Measurements from ENCODE around the gene OR56A3. TPM values are rescaled to one million over a fixed set of nuclear protein-coding genes. Genes with fewer than 3 reads are reported as not detected.

Gene OR56A3
- polyA plus RNA-seq (2013, experiment 1 of 4): not detected
- not detected for polyA plus RNA-seq (2013, experiment 2 of 4)
- polyA plus RNA-seq (2013, experiment 3 of 4): not detected
- polyA plus RNA-seq (2013, experiment 4 of 4): not detected

- Histone ChIP-seq H3K4me1 (ENCODE audit: control insufficient read depth, insufficient read depth, low read length) (no peaks in the 10 kb centered on the region), H3K27ac (ENCODE audit: insufficient read depth, low read depth, low read length, poor library complexity, severe bottlenecking) (no peak within 1 kb of the TSS), H3K36me3 (ENCODE audit: control insufficient read depth, insufficient read depth, low read length) (no peaks in the 10 kb centered on the region), H3K4me3 (ENCODE audit: insufficient read depth, low read depth, low read length) (no peak within 1 kb of the TSS), H3K9me3 (ENCODE audit: control insufficient read depth, low read length) (no peaks in the 10 kb centered on the region), H3K27me3 (ENCODE audit: control insufficient read depth, insufficient read depth, low read length, poor library complexity, severe bottlenecking) (no peaks in the 10 kb centered on the region)
- 90 to 96% methylated on average over 3 of the region's 3 CpGs for WGBS, 2 experiments
Observed at GRCh38 chr11:5941951-5942350, at the start of gene OR56A3. OR56A3 (plus strand) TSS chr11:5942251; CDS start chr11:5947347, 5,096 bp downstream.

- H3K9me3 ChIP-seq (ENCODE audit: control insufficient read depth, low read length): no peaks in the 10 kb centered on the region
- no peak within 1 kb of the TSS for H3K27ac ChIP-seq (ENCODE audit: insufficient read depth, low read depth, low read length, poor library complexity, severe bottlenecking)
- H3K4me3 ChIP-seq (ENCODE audit: insufficient read depth, low read depth, low read length): no peak within 1 kb of the TSS
- no peaks in the 10 kb centered on the region for H3K4me1 ChIP-seq (ENCODE audit: control insufficient read depth, insufficient read depth, low read length)
- no peaks in the 10 kb centered on the region for H3K27me3 ChIP-seq (ENCODE audit: control insufficient read depth, insufficient read depth, low read length, poor library complexity, severe bottlenecking)
- WGBS, 2 experiments: 91 to 92% methylated on average over 3 of the region's 3 CpGs
- no peaks in the 10 kb centered on the region for H3K36me3 ChIP-seq (ENCODE audit: control insufficient read depth, insufficient read depth, low read length)
Observed at GRCh38 chr11:5892908-5893307, 49.1 kb upstream of the OR56A3 start, which contains the start of gene OR52E5. OR52E5 (plus strand) TSS chr11:5893208; CDS start chr11:5900777, 7,569 bp downstream.

GRCh38 chr11:5899534-5899933 is 42.5 kb upstream of the OR56A3 start:
- WGBS, 2 experiments: 86% methylated on average over 2 of the region's 2 CpGs
- Histone ChIP-seq H3K9me3 (ENCODE audit: control insufficient read depth, low read length) (no peaks in the 10 kb centered on the region), H3K4me3 (ENCODE audit: insufficient read depth, low read depth, low read length) (no peak overlapping the region), H3K36me3 (ENCODE audit: control insufficient read depth, insufficient read depth, low read length) (no peaks in the 10 kb centered on the region), H3K27me3 (ENCODE audit: control insufficient read depth, insufficient read depth, low read length, poor library complexity, severe bottlenecking) (no peaks in the 10 kb centered on the region), H3K27ac (ENCODE audit: insufficient read depth, low read depth, low read length, poor library complexity, severe bottlenecking) (no peak overlapping the region), H3K4me1 (ENCODE audit: control insufficient read depth, insufficient read depth, low read length) (no peaks in the 10 kb centered on the region)

- 78 to 84% methylated on average over 2 of the region's 2 CpGs for WGBS, 2 experiments
- H3K9me3 ChIP-seq (ENCODE audit: control insufficient read depth, low read length): no peaks in the 10 kb centered on the region
- H3K27ac ChIP-seq (ENCODE audit: insufficient read depth, low read depth, low read length, poor library complexity, severe bottlenecking): no peak overlapping the region
- no peak overlapping the region for H3K4me3 ChIP-seq (ENCODE audit: insufficient read depth, low read depth, low read length)
- H3K4me1 ChIP-seq (ENCODE audit: control insufficient read depth, insufficient read depth, low read length): no peaks in the 10 kb centered on the region
- H3K36me3 ChIP-seq (ENCODE audit: control insufficient read depth, insufficient read depth, low read length): no peaks in the 10 kb centered on the region
- no peaks in the 10 kb centered on the region for H3K27me3 ChIP-seq (ENCODE audit: control insufficient read depth, insufficient read depth, low read length, poor library complexity, severe bottlenecking)
Observed at GRCh38 chr11:5910540-5910939, 31.5 kb upstream of the OR56A3 start.

- Histone ChIP-seq H3K9me3 (ENCODE audit: control insufficient read depth, low read length) (peaks cover 2% of the 10 kb centered on the region), H3K36me3 (ENCODE audit: control insufficient read depth, insufficient read depth, low read length) (no peaks in the 10 kb centered on the region), H3K4me1 (ENCODE audit: control insufficient read depth, insufficient read depth, low read length) (no peaks in the 10 kb centered on the region), H3K4me3 (ENCODE audit: insufficient read depth, low read depth, low read length) (no peak overlapping the region), H3K27ac (ENCODE audit: insufficient read depth, low read depth, low read length, poor library complexity, severe bottlenecking) (no peak overlapping the region), H3K27me3 (ENCODE audit: control insufficient read depth, insufficient read depth, low read length, poor library complexity, severe bottlenecking) (no peaks in the 10 kb centered on the region)
- 88 to 91% methylated on average over 2 of the region's 2 CpGs for WGBS, 2 experiments
Observed at GRCh38 chr11:5922749-5923426, 19.2 kb upstream of the OR56A3 start.

GRCh38 chr11:5923427-5923776 is 18.6 kb upstream of the OR56A3 start:
- Histone ChIP-seq H3K27me3 (ENCODE audit: control insufficient read depth, insufficient read depth, low read length, poor library complexity, severe bottlenecking) (no peaks in the 10 kb centered on the region), H3K36me3 (ENCODE audit: control insufficient read depth, insufficient read depth, low read length) (no peaks in the 10 kb centered on the region), H3K27ac (ENCODE audit: insufficient read depth, low read depth, low read length, poor library complexity, severe bottlenecking) (no peak overlapping the region), H3K4me1 (ENCODE audit: control insufficient read depth, insufficient read depth, low read length) (no peaks in the 10 kb centered on the region), H3K4me3 (ENCODE audit: insufficient read depth, low read depth, low read length) (no peak overlapping the region), H3K9me3 (ENCODE audit: control insufficient read depth, low read length) (peaks cover 2% of the 10 kb centered on the region)

GRCh38 chr11:5923794-5924193 is 18.3 kb upstream of the OR56A3 start:
- Histone ChIP-seq H3K4me1 (ENCODE audit: control insufficient read depth, insufficient read depth, low read length) (no peaks in the 10 kb centered on the region), H3K9me3 (ENCODE audit: control insufficient read depth, low read length) (peaks cover 2% of the 10 kb centered on the region), H3K27me3 (ENCODE audit: control insufficient read depth, insufficient read depth, low read length, poor library complexity, severe bottlenecking) (no peaks in the 10 kb centered on the region), H3K4me3 (ENCODE audit: insufficient read depth, low read depth, low read length) (no peak overlapping the region), H3K27ac (ENCODE audit: insufficient read depth, low read depth, low read length, poor library complexity, severe bottlenecking) (no peak overlapping the region), H3K36me3 (ENCODE audit: control insufficient read depth, insufficient read depth, low read length) (no peaks in the 10 kb centered on the region)

- Histone ChIP-seq H3K4me1 (ENCODE audit: control insufficient read depth, insufficient read depth, low read length) (no peaks in the 10 kb centered on the region), H3K36me3 (ENCODE audit: control insufficient read depth, insufficient read depth, low read length) (no peaks in the 10 kb centered on the region), H3K27me3 (ENCODE audit: control insufficient read depth, insufficient read depth, low read length, poor library complexity, severe bottlenecking) (no peaks in the 10 kb centered on the region), H3K27ac (ENCODE audit: insufficient read depth, low read depth, low read length, poor library complexity, severe bottlenecking) (no peak overlapping the region), H3K9me3 (ENCODE audit: control insufficient read depth, low read length) (peaks cover 2% of the 10 kb centered on the region), H3K4me3 (ENCODE audit: insufficient read depth, low read depth, low read length) (no peak overlapping the region)
- WGBS, 2 experiments: 94 to 96% methylated on average over 17 of the region's 17 CpGs
Observed at GRCh38 chr11:5928271-5928670, 13.8 kb upstream of the OR56A3 start.

GRCh38 chr11:5928811-5929210 is 13.2 kb upstream of the OR56A3 start:
- H3K36me3 ChIP-seq (ENCODE audit: control insufficient read depth, insufficient read depth, low read length): no peaks in the 10 kb centered on the region
- H3K9me3 ChIP-seq (ENCODE audit: control insufficient read depth, low read length): peaks cover 2% of the 10 kb centered on the region
- no peaks in the 10 kb centered on the region for H3K27me3 ChIP-seq (ENCODE audit: control insufficient read depth, insufficient read depth, low read length, poor library complexity, severe bottlenecking)
- no peak overlapping the region for H3K27ac ChIP-seq (ENCODE audit: insufficient read depth, low read depth, low read length, poor library complexity, severe bottlenecking)
- no peak overlapping the region for H3K4me3 ChIP-seq (ENCODE audit: insufficient read depth, low read depth, low read length)
- no peaks in the 10 kb centered on the region for H3K4me1 ChIP-seq (ENCODE audit: control insufficient read depth, insufficient read depth, low read length)
- WGBS, 2 experiments: 89% methylated on average over 15 of the region's 15 CpGs

- no peak overlapping the region for H3K4me3 ChIP-seq (ENCODE audit: insufficient read depth, low read depth, low read length)
- H3K4me1 ChIP-seq (ENCODE audit: control insufficient read depth, insufficient read depth, low read length): no peaks in the 10 kb centered on the region
- H3K36me3 ChIP-seq (ENCODE audit: control insufficient read depth, insufficient read depth, low read length): no peaks in the 10 kb centered on the region
- peaks cover 2% of the 10 kb centered on the region for H3K9me3 ChIP-seq (ENCODE audit: control insufficient read depth, low read length)
- no peak overlapping the region for H3K27ac ChIP-seq (ENCODE audit: insufficient read depth, low read depth, low read length, poor library complexity, severe bottlenecking)
- no peaks in the 10 kb centered on the region for H3K27me3 ChIP-seq (ENCODE audit: control insufficient read depth, insufficient read depth, low read length, poor library complexity, severe bottlenecking)
- WGBS, 2 experiments: 91% methylated on average over 31 of the region's 31 CpGs
Observed at GRCh38 chr11:5929571-5930368, 12.3 kb upstream of the OR56A3 start.

Measured in ectodermal cell (in vitro differentiated cells).